ENCODE measurements around the gene CCL13.

CCL13 gene

GRCh38 chr17:34364751-34365150 lies 8.5 kb downstream of the CCL13 start:
- DNase-seq: no peak

- DNase-seq: no peak
Measured at GRCh38 chr17:34365340-34365739, 9.1 kb downstream of the CCL13 start.

GRCh38 chr17:34366010-34366409 lies 9.7 kb downstream of the CCL13 start:
- no peak for DNase-seq

GRCh38 chr17:34366529-34367107 lies 10.3 kb downstream of the CCL13 start:
- no peak for DNase-seq

GRCh38 chr17:34367486-34368195 lies 11.4 kb downstream of the CCL13 start:
- DNase-seq: no peak

GRCh38 chr17:34368196-34368945 lies 12.1 kb downstream of the CCL13 start:
- no peak for DNase-seq

- DNase-seq: no peak
Measured at GRCh38 chr17:34368946-34369500, 12.7 kb downstream of the CCL13 start.

- no peak for DNase-seq
Measured at GRCh38 chr17:34369571-34369970, 13.3 kb downstream of the CCL13 start.

GRCh38 chr17:34370376-34370996 lies 14.2 kb downstream of the CCL13 start:
- no peak for DNase-seq

- no peak for DNase-seq
Measured at GRCh38 chr17:34370997-34371395, 14.7 kb downstream of the CCL13 start.

- DNase-seq: no peak
Measured at GRCh38 chr17:34371405-34372100, 15.3 kb downstream of the CCL13 start.

GRCh38 chr17:34374457-34374856 lies 18.2 kb downstream of the CCL13 start:
- no peak for DNase-seq

GRCh38 chr17:34375426-34375997 lies 19.2 kb downstream of the CCL13 start:
- no peak for DNase-seq

- no peak for DNase-seq
Measured at GRCh38 chr17:34377078-34377823, 21.0 kb downstream of the CCL13 start.

- peak; percentile 7 for DNase-seq
Measured at GRCh38 chr17:34378664-34379101, 22.4 kb downstream of the CCL13 start.

- no peak for DNase-seq
Measured at GRCh38 chr17:34379868-34380267, 23.6 kb downstream of the CCL13 start.

GRCh38 chr17:34382621-34383124 lies 26.4 kb downstream of the CCL13 start:
- DNase-seq: peak; percentile 30

- no peak for DNase-seq
Measured at GRCh38 chr17:34383216-34383615, 26.9 kb downstream of the CCL13 start.

- no peak for DNase-seq
Measured at GRCh38 chr17:34384271-34384670, 28.0 kb downstream of the CCL13 start.

- no peak for DNase-seq
Measured at GRCh38 chr17:34384822-34385605, 28.7 kb downstream of the CCL13 start.

GRCh38 chr17:34386343-34386696 lies 30.0 kb downstream of the CCL13 start:
- DNase-seq: no peak

Measured in stimulated activated CD4-positive, alpha-beta T cell treated with anti-CD3 and anti-CD28 coated beads, Interleukin-4, amount 100 ng/mL, for 24 hours (primary cell).